ENCODE results near the gene TFEB. TPM values are rescaled to one million over a fixed set of nuclear protein-coding genes. Genes with fewer than 3 reads are reported as not detected.

TFEB gene
- total and polyA plus RNA-seq, 2 of the 8 experiments (the other 6 are each of a cell fraction or from before 2014, with no cell fraction given): 2.3 to 6.7 TPM

DNA sequence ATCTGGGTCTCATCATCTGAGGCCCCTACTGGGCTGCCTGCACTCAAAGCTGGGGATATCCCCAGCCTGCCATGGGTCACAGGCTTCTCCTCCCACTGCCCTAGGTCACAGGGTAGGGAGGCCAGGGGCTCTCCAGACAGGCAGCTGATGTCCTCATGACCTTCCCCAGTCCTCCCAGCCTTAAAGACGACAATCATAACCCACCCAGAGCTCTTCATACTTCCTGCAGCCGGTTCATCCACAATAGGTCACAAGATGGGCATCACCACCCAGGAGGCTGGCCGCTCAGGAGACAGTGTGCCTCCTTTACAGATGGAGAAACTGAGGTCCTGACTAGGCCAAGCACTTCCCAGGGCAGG, 15.2 kb downstream of the TFEB start (continued):
- TF ChIP-seq, protein P1, sequence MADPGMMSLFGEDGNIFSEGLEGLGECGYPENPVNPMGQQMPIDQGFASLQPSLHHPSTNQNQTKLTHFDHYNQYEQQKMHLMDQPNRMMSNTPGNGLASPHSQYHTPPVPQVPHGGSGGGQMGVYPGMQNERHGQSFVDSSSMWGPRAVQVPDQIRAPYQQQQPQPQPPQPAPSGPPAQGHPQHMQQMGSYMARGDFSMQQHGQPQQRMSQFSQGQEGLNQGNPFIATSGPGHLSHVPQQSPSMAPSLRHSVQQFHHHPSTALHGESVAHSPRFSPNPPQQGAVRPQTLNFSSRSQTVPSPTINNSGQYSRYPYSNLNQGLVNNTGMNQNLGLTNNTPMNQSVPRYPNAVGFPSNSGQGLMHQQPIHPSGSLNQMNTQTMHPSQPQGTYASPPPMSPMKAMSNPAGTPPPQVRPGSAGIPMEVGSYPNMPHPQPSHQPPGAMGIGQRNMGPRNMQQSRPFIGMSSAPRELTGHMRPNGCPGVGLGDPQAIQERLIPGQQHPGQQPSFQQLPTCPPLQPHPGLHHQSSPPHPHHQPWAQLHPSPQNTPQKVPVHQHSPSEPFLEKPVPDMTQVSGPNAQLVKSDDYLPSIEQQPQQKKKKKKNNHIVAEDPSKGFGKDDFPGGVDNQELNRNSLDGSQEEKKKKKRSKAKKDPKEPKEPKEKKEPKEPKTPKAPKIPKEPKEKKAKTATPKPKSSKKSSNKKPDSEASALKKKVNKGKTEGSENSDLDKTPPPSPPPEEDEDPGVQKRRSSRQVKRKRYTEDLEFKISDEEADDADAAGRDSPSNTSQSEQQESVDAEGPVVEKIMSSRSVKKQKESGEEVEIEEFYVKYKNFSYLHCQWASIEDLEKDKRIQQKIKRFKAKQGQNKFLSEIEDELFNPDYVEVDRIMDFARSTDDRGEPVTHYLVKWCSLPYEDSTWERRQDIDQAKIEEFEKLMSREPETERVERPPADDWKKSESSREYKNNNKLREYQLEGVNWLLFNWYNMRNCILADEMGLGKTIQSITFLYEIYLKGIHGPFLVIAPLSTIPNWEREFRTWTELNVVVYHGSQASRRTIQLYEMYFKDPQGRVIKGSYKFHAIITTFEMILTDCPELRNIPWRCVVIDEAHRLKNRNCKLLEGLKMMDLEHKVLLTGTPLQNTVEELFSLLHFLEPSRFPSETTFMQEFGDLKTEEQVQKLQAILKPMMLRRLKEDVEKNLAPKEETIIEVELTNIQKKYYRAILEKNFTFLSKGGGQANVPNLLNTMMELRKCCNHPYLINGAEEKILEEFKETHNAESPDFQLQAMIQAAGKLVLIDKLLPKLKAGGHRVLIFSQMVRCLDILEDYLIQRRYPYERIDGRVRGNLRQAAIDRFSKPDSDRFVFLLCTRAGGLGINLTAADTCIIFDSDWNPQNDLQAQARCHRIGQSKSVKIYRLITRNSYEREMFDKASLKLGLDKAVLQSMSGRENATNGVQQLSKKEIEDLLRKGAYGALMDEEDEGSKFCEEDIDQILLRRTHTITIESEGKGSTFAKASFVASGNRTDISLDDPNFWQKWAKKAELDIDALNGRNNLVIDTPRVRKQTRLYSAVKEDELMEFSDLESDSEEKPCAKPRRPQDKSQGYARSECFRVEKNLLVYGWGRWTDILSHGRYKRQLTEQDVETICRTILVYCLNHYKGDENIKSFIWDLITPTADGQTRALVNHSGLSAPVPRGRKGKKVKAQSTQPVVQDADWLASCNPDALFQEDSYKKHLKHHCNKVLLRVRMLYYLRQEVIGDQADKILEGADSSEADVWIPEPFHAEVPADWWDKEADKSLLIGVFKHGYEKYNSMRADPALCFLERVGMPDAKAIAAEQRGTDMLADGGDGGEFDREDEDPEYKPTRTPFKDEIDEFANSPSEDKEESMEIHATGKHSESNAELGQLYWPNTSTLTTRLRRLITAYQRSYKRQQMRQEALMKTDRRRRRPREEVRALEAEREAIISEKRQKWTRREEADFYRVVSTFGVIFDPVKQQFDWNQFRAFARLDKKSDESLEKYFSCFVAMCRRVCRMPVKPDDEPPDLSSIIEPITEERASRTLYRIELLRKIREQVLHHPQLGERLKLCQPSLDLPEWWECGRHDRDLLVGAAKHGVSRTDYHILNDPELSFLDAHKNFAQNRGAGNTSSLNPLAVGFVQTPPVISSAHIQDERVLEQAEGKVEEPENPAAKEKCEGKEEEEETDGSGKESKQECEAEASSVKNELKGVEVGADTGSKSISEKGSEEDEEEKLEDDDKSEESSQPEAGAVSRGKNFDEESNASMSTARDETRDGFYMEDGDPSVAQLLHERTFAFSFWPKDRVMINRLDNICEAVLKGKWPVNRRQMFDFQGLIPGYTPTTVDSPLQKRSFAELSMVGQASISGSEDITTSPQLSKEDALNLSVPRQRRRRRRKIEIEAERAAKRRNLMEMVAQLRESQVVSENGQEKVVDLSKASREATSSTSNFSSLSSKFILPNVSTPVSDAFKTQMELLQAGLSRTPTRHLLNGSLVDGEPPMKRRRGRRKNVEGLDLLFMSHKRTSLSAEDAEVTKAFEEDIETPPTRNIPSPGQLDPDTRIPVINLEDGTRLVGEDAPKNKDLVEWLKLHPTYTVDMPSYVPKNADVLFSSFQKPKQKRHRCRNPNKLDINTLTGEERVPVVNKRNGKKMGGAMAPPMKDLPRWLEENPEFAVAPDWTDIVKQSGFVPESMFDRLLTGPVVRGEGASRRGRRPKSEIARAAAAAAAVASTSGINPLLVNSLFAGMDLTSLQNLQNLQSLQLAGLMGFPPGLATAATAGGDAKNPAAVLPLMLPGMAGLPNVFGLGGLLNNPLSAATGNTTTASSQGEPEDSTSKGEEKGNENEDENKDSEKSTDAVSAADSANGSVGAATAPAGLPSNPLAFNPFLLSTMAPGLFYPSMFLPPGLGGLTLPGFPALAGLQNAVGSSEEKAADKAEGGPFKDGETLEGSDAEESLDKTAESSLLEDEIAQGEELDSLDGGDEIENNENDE (IDR thresholded peaks at IDR 0.05; ENCODE audit: insufficient replicate concordance, low read length): no peak
- TF ChIP-seq KDM1A (IDR thresholded peaks at IDR 0.05; ENCODE audit: borderline replicate concordance, low read length): no peak
- no peak for TF ChIP-seq HDAC6 (IDR thresholded peaks at IDR 0.05; ENCODE audit: low read depth, low read length)
- no peak for TF ChIP-seq RXRA (IDR thresholded peaks at IDR 0.05; ENCODE audit: insufficient read depth, low read depth, low read length)
- no peak for TF ChIP-seq CTBP2 (IDR thresholded peaks at IDR 0.05; ENCODE audit: borderline replicate concordance, insufficient read depth, insufficient read length, low read length)
- TF ChIP-seq, protein P2, sequence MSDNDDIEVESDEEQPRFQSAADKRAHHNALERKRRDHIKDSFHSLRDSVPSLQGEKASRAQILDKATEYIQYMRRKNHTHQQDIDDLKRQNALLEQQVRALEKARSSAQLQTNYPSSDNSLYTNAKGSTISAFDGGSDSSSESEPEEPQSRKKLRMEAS (IDR thresholded peaks at IDR 0.05): no peak
- TF ChIP-seq CBX5 (IDR thresholded peaks at IDR 0.05; ENCODE audit: low read depth, low read length): no peak
- TF ChIP-seq, protein P3, sequence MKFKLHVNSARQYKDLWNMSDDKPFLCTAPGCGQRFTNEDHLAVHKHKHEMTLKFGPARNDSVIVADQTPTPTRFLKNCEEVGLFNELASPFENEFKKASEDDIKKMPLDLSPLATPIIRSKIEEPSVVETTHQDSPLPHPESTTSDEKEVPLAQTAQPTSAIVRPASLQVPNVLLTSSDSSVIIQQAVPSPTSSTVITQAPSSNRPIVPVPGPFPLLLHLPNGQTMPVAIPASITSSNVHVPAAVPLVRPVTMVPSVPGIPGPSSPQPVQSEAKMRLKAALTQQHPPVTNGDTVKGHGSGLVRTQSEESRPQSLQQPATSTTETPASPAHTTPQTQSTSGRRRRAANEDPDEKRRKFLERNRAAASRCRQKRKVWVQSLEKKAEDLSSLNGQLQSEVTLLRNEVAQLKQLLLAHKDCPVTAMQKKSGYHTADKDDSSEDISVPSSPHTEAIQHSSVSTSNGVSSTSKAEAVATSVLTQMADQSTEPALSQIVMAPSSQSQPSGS (IDR thresholded peaks at IDR 0.05; ENCODE audit: low read length): no peak
- no peak for TF ChIP-seq CHD2 (IDR thresholded peaks at IDR 0.05; ENCODE audit: low read length)
